IMR-90 (cell line): Measurements from ENCODE around the gene CDC20B. TPM values are rescaled to one million over a fixed set of nuclear protein-coding genes. Genes with fewer than 3 reads are reported as not detected.

Experiments
- ATAC-seq: fragments of 200-7000 bp; cut with Tn5 transposase; 2 replicates; pipeline ENCODE4 v1.9.1; 2020; ENCODE audit warnings: low read depth, mild to moderate bottlenecking, moderate library complexity
- BruUV-seq: library from RNA; stranded (reverse); fragments of 400-500 nt; replicated peaks from 2 replicates; lab custom pipeline; 2021; lab: Mats Ljungman, UMichigan
- CTCF ChIA-PET: fragments of 300-600 bp; formaldehyde crosslinking; extraction: SDS; loops from one replicate; lab custom pipeline; 2021; ENCODE audit warnings: antibody characterized with exemption; lab: Yijun Ruan, JAX
- POLR2A ChIA-PET: fragments of 300-600 bp; sonication (Branson Sonifier 250); formaldehyde crosslinking; loops from one replicate; lab custom pipeline; 2022; ENCODE audit warnings: antibody characterized with exemption; ENCODE audit not compliant: unreplicated experiment; lab: Charles Lee
- DNase-seq: peaks from one replicate; pipeline ENCODE4 v3.0.0; 2013
- H2AFZ ChIP-seq: replicated peaks from 2 replicates; pipeline ENCODE3; 2013; ENCODE audit warnings: low read length, mild to moderate bottlenecking; ENCODE audit not compliant: poor library complexity
- H2AK5ac ChIP-seq: 2 replicates; pipeline ENCODE4 v1.6.1; 2013; ENCODE audit warnings: low read depth, low read length, inconsistent platforms
- H2AK9ac ChIP-seq: replicated peaks from 2 replicates; pipeline ENCODE3; 2013; ENCODE audit warnings: mild to moderate bottlenecking, low read depth, low read length, moderate library complexity; ENCODE audit not compliant: poor library complexity
- H2BK120ac ChIP-seq: 2 replicates; pipeline ENCODE4 v1.6.1; 2013; ENCODE audit warnings: low read depth, low read length, inconsistent platforms
- H2BK15ac ChIP-seq: 3 replicates; pipeline ENCODE4 v1.6.1; 2013; ENCODE audit warnings: low read depth, low read length, inconsistent platforms
- H2BK20ac ChIP-seq: 2 replicates; pipeline ENCODE4 v1.6.1; 2013; ENCODE audit warnings: low read depth, mild to moderate bottlenecking, inconsistent platforms, low read length, moderate library complexity
- H2BK5ac ChIP-seq: 2 replicates; pipeline ENCODE4 v1.6.1; 2013; ENCODE audit warnings: mild to moderate bottlenecking, low read depth, low read length, inconsistent platforms; ENCODE audit not compliant: poor library complexity, severe bottlenecking
- H3K14ac ChIP-seq: replicated peaks from 2 replicates; pipeline ENCODE4 v1.6.1; 2013; ENCODE audit warnings: low read depth, low read length, inconsistent platforms
- H3K18ac ChIP-seq: 2 replicates; pipeline ENCODE4 v1.6.1; 2013; ENCODE audit warnings: low read depth, low read length, control low read depth
- H3K23ac ChIP-seq: 2 replicates; pipeline ENCODE4 v1.6.1; 2013; ENCODE audit warnings: low read depth, low read length, inconsistent platforms
- H3K27ac ChIP-seq: 2 replicates; pipeline ENCODE4 v1.5.1; 2013; ENCODE audit warnings: mild to moderate bottlenecking, control low read depth, low read length; ENCODE audit not compliant: insufficient read depth
- H3K27me3 ChIP-seq: 2 replicates; pipeline ENCODE4 v1.6.1; 2013; ENCODE audit warnings: low read length; ENCODE audit not compliant: control insufficient read depth, insufficient read depth
- H3K36me3 ChIP-seq: 2 replicates; pipeline ENCODE4 v1.6.1; 2013; ENCODE audit warnings: low read length, mixed read lengths; ENCODE audit not compliant: control insufficient read depth, insufficient read depth
- H3K4ac ChIP-seq: 2 replicates; pipeline ENCODE4 v1.6.1; 2013; ENCODE audit warnings: low read depth, low read length, inconsistent platforms
- H3K4me1 ChIP-seq: 2 replicates; pipeline ENCODE4 v1.6.1; 2013; ENCODE audit warnings: low read length, mixed read lengths; ENCODE audit not compliant: control insufficient read depth, insufficient read depth
- H3K4me2 ChIP-seq: 2 replicates; pipeline ENCODE4 v1.6.1; 2013; ENCODE audit warnings: low read depth, mild to moderate bottlenecking, control low read depth, low read length, moderate library complexity
- H3K4me3 ChIP-seq: 2 replicates; pipeline ENCODE4 v1.5.1; 2013; ENCODE audit warnings: low read depth, mild to moderate bottlenecking, control low read depth, low read length, moderate library complexity; ENCODE audit not compliant: insufficient read depth
- H3K56ac ChIP-seq: 2 replicates; pipeline ENCODE4 v1.6.1; 2013; ENCODE audit warnings: low read length, inconsistent platforms; ENCODE audit not compliant: insufficient read depth; ENCODE audit errors: extremely low read depth
- H3K79me1 ChIP-seq, 2 experiments: 2 replicates each; pipeline ENCODE4 v1.6.1; 2013; ENCODE audit warnings: low read length in 2 of 2, inconsistent platforms in 1 of 2, low read depth in 1 of 2
- H3K9ac ChIP-seq: 2 replicates; pipeline ENCODE4 v1.6.1; 2013; ENCODE audit warnings: low read depth, low read length, control low read depth
- H3K9me1 ChIP-seq: 2 replicates; pipeline ENCODE4 v1.6.1; 2013; ENCODE audit warnings: low read length, inconsistent platforms; ENCODE audit not compliant: insufficient read depth
- H3K9me3 ChIP-seq: 2 replicates; pipeline ENCODE4 v1.6.1; 2013; ENCODE audit warnings: low read length; ENCODE audit not compliant: control insufficient read depth, insufficient read depth
- H4K20me1 ChIP-seq: 2 replicates; pipeline ENCODE4 v1.6.1; 2013; ENCODE audit warnings: low read length, inconsistent platforms; ENCODE audit not compliant: insufficient read depth
- H4K5ac ChIP-seq: 2 replicates; pipeline ENCODE4 v1.6.1; 2013; ENCODE audit warnings: mild to moderate bottlenecking, low read depth, low read length, control low read depth
- H4K8ac ChIP-seq, 2 experiments: 2 replicates each; pipeline ENCODE4 v1.6.1; 2013; ENCODE audit warnings: low read depth in 2 of 2, low read length in 2 of 2, control low read depth in 1 of 2, inconsistent platforms in 1 of 2
- H4K91ac ChIP-seq: 2 replicates; pipeline ENCODE4 v1.6.1; 2013; ENCODE audit warnings: low read depth, low read length, inconsistent platforms; ENCODE audit not compliant: insufficient read depth
- BHLHE40 ChIP-seq: fragments of 150-350 bp; IDR thresholded peaks from 2 replicates; pipeline ENCODE4 v1.6.1; 2016; ENCODE audit warnings: mild to moderate bottlenecking, low read depth, low read length
- CEBPB ChIP-seq: IDR thresholded peaks from 2 replicates; pipeline ENCODE4 v1.6.1; 2012; ENCODE audit warnings: low read depth, low read length, improper control_type of control experiment
- CHD1 ChIP-seq: IDR thresholded peaks from 2 replicates; pipeline ENCODE4 v1.6.1; 2012; ENCODE audit warnings: low read depth, low read length, improper control_type of control experiment
- FOS ChIP-seq: fragments of 150-350 bp; IDR thresholded peaks from 2 replicates; pipeline ENCODE4 v1.6.1; 2016; ENCODE audit warnings: low read depth, low read length
- MAFK ChIP-seq: IDR thresholded peaks from 2 replicates; pipeline ENCODE4 v1.6.1; 2012; ENCODE audit warnings: low read depth, low read length, improper control_type of control experiment
- MXI1 ChIP-seq: IDR thresholded peaks from 2 replicates; pipeline ENCODE4 v1.6.1; 2012; ENCODE audit warnings: low read depth, mild to moderate bottlenecking, low read length, moderate library complexity, borderline replicate concordance
- POLR2A ChIP-seq: IDR thresholded peaks from 2 replicates; pipeline ENCODE4 v1.6.1; 2012; ENCODE audit warnings: mild to moderate bottlenecking, low read depth, low read length
- RAD21 ChIP-seq: IDR thresholded peaks from 2 replicates; pipeline ENCODE4 v1.6.1; 2012; ENCODE audit warnings: low read length, improper control_type of control experiment
- RCOR1 ChIP-seq: IDR thresholded peaks from 2 replicates; pipeline ENCODE4 v1.6.1; 2012; ENCODE audit warnings: mild to moderate bottlenecking, low read length, improper control_type of control experiment; ENCODE audit not compliant: insufficient replicate concordance
- RFX5 ChIP-seq: IDR thresholded peaks from 2 replicates; pipeline ENCODE4 v1.8.0; 2012; ENCODE audit warnings: low read depth, mild to moderate bottlenecking, low read length, moderate library complexity
- SMC3 ChIP-seq: fragments of 150-350 bp; IDR thresholded peaks from 2 replicates; pipeline ENCODE4 v1.6.1; 2016; ENCODE audit warnings: low read depth, mild to moderate bottlenecking, antibody characterized with exemption, low read length, moderate library complexity
- WGBS, 2 experiments: methylation state at CpG; one replicate each; pipeline versions ENCODE4 v1.1.5 to v1.1.7; 2013; ENCODE audit warnings: missing lambda C conversion rate in 2 of 2; ENCODE audit not compliant: insufficient read length in 1 of 2; ENCODE audit errors: extremely low coverage in 2 of 2; 5-methylcytosine and 5-hydroxymethylcytosine counted together
- dilution Hi-C: fragments of 300-500 bp; cut with HindIII; formaldehyde crosslinking; loops from one replicate; pipeline ENCODE4 v1.14.3; 2018; ENCODE audit warnings: low sequenced_read_pairs; ENCODE audit not compliant: unreplicated experiment
- in situ Hi-C: fragments of 300-500 bp; cut with MboI; formaldehyde crosslinking; loops from 3 replicates; pipeline ENCODE4 v1.14.3; 2019; ENCODE audit warnings: low sequenced_read_pairs, inconsistent platforms, mixed read lengths
- intact Hi-C: fragments of 100-400 bp; cut with micrococcal nuclease; formaldehyde crosslinking; loops from 2 replicates; pipeline ENCODE4 v1.10.0; 2022
- polyA plus RNA-seq, 3 experiments: library from polyadenylated mRNA; depleted of rRNA; stranded (reverse); fragments of >200 nt; gene quantifications; 2 replicates each; pipeline ENCODE4 v1.2.3, GENCODE V29; 2012; ENCODE audit warnings: low replicate concordance in 1 of 3
- total RNA-seq: library from RNA; depleted of rRNA; stranded (reverse); fragments of >200 nt; gene quantifications from 2 replicates; pipeline ENCODE4 v1.2.3, GENCODE V29; 2012
- TF ChIP-seq, protein P1 (sequence below): conservative IDR thresholded peaks from 2 replicates; pipeline ENCODE4 v1.5.1; 2012; ENCODE audit warnings: mild to moderate bottlenecking, low read depth, low read length, improper control_type of control experiment
- TF ChIP-seq, protein P2 (sequence below): fragments of 150-350 bp; IDR thresholded peaks from 2 replicates; pipeline ENCODE4 v1.6.1; 2016; ENCODE audit warnings: low read depth, mild to moderate bottlenecking, low read length, moderate library complexity, borderline replicate concordance
- TF ChIP-seq, protein P3 (sequence below): fragments of 150-350 bp; IDR thresholded peaks from 2 replicates; pipeline ENCODE4 v1.6.1; 2017; ENCODE audit warnings: mild to moderate bottlenecking, antibody characterized with exemption, low read length, low read depth

Gene CDC20B
- total and polyA plus RNA-seq, 2 of the 4 experiments (the other 2 are of a cell fraction): not detected

DNA sequence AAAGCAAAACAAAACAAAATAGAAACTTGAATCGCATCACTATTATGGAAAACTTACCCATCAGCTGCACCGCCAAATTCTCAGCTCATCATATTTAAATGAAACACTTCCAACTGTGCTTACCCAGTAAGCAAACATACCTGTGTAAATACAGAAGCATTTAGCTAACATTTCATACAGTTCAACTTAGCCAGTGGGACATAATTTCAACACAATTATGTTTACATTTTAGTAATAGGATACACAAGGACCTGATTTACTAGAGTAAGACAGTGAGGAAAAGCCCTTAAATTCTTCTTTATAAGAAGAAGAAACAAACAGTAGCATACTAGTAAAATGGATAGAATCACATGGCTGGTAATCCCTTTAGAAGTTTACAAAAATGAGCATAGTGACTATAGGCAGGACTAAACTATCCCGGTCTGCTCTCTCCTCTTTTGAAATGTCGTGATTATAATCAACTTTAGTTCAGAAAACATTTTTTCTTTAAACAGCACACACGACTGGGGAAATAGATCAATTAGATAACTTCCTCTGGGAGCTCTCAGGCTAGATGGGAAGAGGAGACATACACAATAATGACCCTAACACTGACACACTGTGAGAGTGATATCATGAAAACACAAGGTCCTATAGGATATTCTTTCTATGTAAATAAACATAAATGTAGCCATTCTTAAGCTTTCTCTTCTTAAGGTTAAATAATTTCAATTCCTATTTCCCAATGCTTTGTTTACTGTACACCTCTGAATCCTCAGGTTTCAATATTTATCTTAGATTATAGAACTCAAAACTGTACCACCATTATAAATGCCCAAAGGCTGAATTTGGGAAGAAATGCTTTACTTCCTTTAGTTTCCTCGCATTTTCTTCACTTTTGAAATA, 15.9 kb upstream of the CDC20B start:
- Histone ChIP-seq H4K91ac (no peak overlapping the region), H4K5ac (no peak overlapping the region), H3K14ac (no peak overlapping the region), H2AK5ac (no peak overlapping the region), H2AK9ac (no peak overlapping the region), H3K23ac (no peak overlapping the region), H3K4me1 (no peaks in the 10 kb centered on the region), H3K9me3 (0 out of 2 replicates have a peak, but pooled peaks cover 2% of the 10 kb centered on the region), H3K27me3 (peaks cover 49% of the 10 kb centered on the region), H2BK120ac (no peak overlapping the region), H3K56ac (no peak overlapping the region), H3K79me1 (no peaks in the 10 kb centered on the region), H2BK20ac (no peak overlapping the region), H3K18ac (no peak overlapping the region), H3K4me2 (no peak overlapping the region), H3K9me1 (no peaks in the 10 kb centered on the region), H3K9ac (no peak overlapping the region), H4K20me1 (no peaks in the 10 kb centered on the region), H2AFZ (no peak overlapping the region), H3K27ac (no peak overlapping the region), H3K36me3 (no peaks in the 10 kb centered on the region), H3K4me3 (no peak overlapping the region), H2BK5ac (no peak overlapping the region), H2BK15ac (no peak overlapping the region), H4K8ac (no peak overlapping the region), H3K4ac (no peak overlapping the region)
- intact Hi-C loops (no loop called here), in situ Hi-C loops (no loop called here), dilution Hi-C loops (no loop called here)
- 100% methylated on average over 1 of the region's 6 CpGs; no CpG with 5 or more reads in 1 of the 2 experiments for WGBS, 2 experiments
- no TSS peak for BruUV-seq
- ATAC-seq: no peak
- ChIA-PET POLR2A (interaction anchor here (0.6 kb wide), 1 partner anchor 12 kb away, joined by 3 read pairs; no protein-coding TSS in a partner anchor), CTCF (interaction anchor here (0.5 kb wide), 1 partner anchor 207 kb away, joined by 3 read pairs; no protein-coding TSS in a partner anchor)
- no peak for DNase-seq
- TF ChIP-seq RAD21 (no peak), MXI1 (no peak), SMC3 (no peak), POLR2A (no peak), FOS (no peak), RCOR1 (no peak), MAFK (no peak), BHLHE40 (no peak), RFX5 (no peak), CEBPB (no peak), CHD1 (no peak)
- TF ChIP-seq, protein P1, sequence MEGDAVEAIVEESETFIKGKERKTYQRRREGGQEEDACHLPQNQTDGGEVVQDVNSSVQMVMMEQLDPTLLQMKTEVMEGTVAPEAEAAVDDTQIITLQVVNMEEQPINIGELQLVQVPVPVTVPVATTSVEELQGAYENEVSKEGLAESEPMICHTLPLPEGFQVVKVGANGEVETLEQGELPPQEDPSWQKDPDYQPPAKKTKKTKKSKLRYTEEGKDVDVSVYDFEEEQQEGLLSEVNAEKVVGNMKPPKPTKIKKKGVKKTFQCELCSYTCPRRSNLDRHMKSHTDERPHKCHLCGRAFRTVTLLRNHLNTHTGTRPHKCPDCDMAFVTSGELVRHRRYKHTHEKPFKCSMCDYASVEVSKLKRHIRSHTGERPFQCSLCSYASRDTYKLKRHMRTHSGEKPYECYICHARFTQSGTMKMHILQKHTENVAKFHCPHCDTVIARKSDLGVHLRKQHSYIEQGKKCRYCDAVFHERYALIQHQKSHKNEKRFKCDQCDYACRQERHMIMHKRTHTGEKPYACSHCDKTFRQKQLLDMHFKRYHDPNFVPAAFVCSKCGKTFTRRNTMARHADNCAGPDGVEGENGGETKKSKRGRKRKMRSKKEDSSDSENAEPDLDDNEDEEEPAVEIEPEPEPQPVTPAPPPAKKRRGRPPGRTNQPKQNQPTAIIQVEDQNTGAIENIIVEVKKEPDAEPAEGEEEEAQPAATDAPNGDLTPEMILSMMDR: no peak
- TF ChIP-seq, protein P2, sequence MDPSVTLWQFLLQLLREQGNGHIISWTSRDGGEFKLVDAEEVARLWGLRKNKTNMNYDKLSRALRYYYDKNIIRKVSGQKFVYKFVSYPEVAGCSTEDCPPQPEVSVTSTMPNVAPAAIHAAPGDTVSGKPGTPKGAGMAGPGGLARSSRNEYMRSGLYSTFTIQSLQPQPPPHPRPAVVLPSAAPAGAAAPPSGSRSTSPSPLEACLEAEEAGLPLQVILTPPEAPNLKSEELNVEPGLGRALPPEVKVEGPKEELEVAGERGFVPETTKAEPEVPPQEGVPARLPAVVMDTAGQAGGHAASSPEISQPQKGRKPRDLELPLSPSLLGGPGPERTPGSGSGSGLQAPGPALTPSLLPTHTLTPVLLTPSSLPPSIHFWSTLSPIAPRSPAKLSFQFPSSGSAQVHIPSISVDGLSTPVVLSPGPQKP: no peak
- TF ChIP-seq, protein P3, sequence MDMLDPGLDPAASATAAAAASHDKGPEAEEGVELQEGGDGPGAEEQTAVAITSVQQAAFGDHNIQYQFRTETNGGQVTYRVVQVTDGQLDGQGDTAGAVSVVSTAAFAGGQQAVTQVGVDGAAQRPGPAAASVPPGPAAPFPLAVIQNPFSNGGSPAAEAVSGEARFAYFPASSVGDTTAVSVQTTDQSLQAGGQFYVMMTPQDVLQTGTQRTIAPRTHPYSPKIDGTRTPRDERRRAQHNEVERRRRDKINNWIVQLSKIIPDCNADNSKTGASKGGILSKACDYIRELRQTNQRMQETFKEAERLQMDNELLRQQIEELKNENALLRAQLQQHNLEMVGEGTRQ: no peak
